SU-DHL-6 (cell line): ENCODE measurements around the gene ARHGAP26.

Experiments used
- H2AFZ ChIP-seq: fragments of 200-600 bp; sonication (generic); 2 replicates; pipeline ENCODE4 v1.6.1; 2014; ENCODE audit warnings: low read depth, mild to moderate bottlenecking, moderate library complexity, mixed read lengths, antibody characterized with exemption, low read length; ENCODE audit not compliant: severe bottlenecking
- H3F3A ChIP-seq: fragments of 200-600 bp; shearing (Covaris generic); 2 replicates; pipeline ENCODE4 v1.6.0; 2016; ENCODE audit warnings: antibody characterized with exemption, mild to moderate bottlenecking; ENCODE audit not compliant: insufficient read depth
- H3K27ac ChIP-seq: fragments of 200-600 bp; sonication (generic); 2 replicates; pipeline ENCODE4 v1.5.1; 2016; ENCODE audit warnings: low read depth, mild to moderate bottlenecking, low read length, moderate library complexity, mixed read lengths
- H3K27me3 ChIP-seq: fragments of 200-600 bp; sonication (generic), shearing (Covaris generic); 2 replicates; pipeline ENCODE4 v1.6.0; 2014; ENCODE audit warnings: mild to moderate bottlenecking, low read length
- H3K36me3 ChIP-seq: fragments of 200-600 bp; sonication (generic); 2 replicates; pipeline ENCODE4 v1.6.1; 2014; ENCODE audit warnings: mild to moderate bottlenecking, low read length, mixed read lengths
- H3K4me2 ChIP-seq: fragments of 300-600, 200-600 bp; shearing (Covaris generic), sonication (generic); 2 replicates; pipeline ENCODE4 v1.6.0; 2014; ENCODE audit warnings: low read length, low read depth, mild to moderate bottlenecking; ENCODE audit not compliant: poor library complexity, severe bottlenecking
- H3K4me3 ChIP-seq: fragments of 200-600 bp; sonication (generic); 2 replicates; pipeline ENCODE4 v1.5.1; 2014; ENCODE audit warnings: antibody characterized with exemption, low read length, mild to moderate bottlenecking, mixed read lengths; ENCODE audit not compliant: insufficient read depth, poor library complexity, severe bottlenecking
- H3K79me2 ChIP-seq: fragments of 200-600 bp; sonication (generic); 2 replicates; pipeline ENCODE4 v1.6.1; 2014; ENCODE audit warnings: mild to moderate bottlenecking, low read length, moderate library complexity; ENCODE audit not compliant: insufficient read depth
- H3K9ac ChIP-seq: fragments of 200-600 bp; sonication (generic); 2 replicates; pipeline ENCODE4 v1.7.0; 2014; ENCODE audit warnings: mild to moderate bottlenecking, low read length
- H3K9me2 ChIP-seq: fragments of 200-600 bp; sonication (generic); replicated peaks from 2 replicates; pipeline ENCODE4 v1.6.1; 2014; ENCODE audit warnings: low read length; ENCODE audit not compliant: insufficient read depth
- H3K9me3 ChIP-seq: fragments of 200-600 bp; sonication (generic); 2 replicates; pipeline ENCODE4 v1.6.1; 2014; ENCODE audit warnings: low read length, mixed read lengths; ENCODE audit not compliant: insufficient read depth
- H4K20me1 ChIP-seq: fragments of 200-600 bp; sonication (generic); 2 replicates; pipeline ENCODE4 v1.6.1; 2014; ENCODE audit warnings: low read depth, mild to moderate bottlenecking, antibody characterized with exemption, low read length, moderate library complexity, mixed read lengths
- EZH2phosphoT487 ChIP-seq: fragments of 200-600 bp; sonication (generic), shearing (Covaris generic); conservative IDR thresholded peaks from 2 replicates; pipeline ENCODE4 v1.6.1; 2018; ENCODE audit warnings: mild to moderate bottlenecking, antibody characterized with exemption, low read length, moderate library complexity, mixed read lengths
- TF ChIP-seq, protein P1 (sequence below): fragments of 200-600 bp; sonication (generic); IDR thresholded peaks from one replicate; pipeline ENCODE4 v1.5.1; 2017; ENCODE audit warnings: antibody characterized with exemption, mild to moderate bottlenecking, low read length, moderate library complexity; ENCODE audit not compliant: insufficient read depth, poor library complexity, severe bottlenecking

The ARHGAP26 gene

DNA sequence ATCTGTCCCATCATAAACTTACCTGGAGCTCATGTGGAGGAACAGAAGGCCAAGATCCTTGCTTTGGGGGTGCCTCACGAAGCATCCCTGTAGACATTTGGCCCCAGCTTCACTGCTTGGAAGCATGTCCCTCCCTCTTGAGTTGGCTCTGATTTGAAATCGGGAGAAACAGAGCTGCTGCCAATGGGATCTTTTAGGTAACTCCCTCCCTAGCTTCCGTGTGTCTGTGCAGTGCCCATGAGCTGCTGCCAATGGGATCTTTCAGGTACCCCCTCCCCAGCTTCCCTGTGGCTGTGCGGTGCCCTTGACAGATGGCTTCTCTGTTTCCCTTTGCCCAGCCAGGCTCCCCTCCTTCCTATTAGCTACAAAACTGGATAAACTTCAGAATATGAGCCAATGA lies 455.3 kb downstream of the ARHGAP26 start:
- H3K9me3 ChIP-seq: no peaks in the 10 kb centered on the region
- no peaks in the 10 kb centered on the region for H4K20me1 ChIP-seq
- H3K4me3 ChIP-seq: no peak overlapping the region
- no peak for TF ChIP-seq EZH2phosphoT487
- TF ChIP-seq, protein P1, sequence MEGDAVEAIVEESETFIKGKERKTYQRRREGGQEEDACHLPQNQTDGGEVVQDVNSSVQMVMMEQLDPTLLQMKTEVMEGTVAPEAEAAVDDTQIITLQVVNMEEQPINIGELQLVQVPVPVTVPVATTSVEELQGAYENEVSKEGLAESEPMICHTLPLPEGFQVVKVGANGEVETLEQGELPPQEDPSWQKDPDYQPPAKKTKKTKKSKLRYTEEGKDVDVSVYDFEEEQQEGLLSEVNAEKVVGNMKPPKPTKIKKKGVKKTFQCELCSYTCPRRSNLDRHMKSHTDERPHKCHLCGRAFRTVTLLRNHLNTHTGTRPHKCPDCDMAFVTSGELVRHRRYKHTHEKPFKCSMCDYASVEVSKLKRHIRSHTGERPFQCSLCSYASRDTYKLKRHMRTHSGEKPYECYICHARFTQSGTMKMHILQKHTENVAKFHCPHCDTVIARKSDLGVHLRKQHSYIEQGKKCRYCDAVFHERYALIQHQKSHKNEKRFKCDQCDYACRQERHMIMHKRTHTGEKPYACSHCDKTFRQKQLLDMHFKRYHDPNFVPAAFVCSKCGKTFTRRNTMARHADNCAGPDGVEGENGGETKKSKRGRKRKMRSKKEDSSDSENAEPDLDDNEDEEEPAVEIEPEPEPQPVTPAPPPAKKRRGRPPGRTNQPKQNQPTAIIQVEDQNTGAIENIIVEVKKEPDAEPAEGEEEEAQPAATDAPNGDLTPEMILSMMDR: no peak
- H3K36me3 ChIP-seq: no peaks in the 10 kb centered on the region
- H3F3A ChIP-seq: no peaks in the 10 kb centered on the region
- H3K27me3 ChIP-seq: no peaks in the 10 kb centered on the region
- no peaks in the 10 kb centered on the region for H3K79me2 ChIP-seq
- H3K27ac ChIP-seq: no peak overlapping the region
- no peak overlapping the region for H2AFZ ChIP-seq
- no peak overlapping the region for H3K4me2 ChIP-seq
- no peaks in the 10 kb centered on the region for H3K9me2 ChIP-seq
- H3K9ac ChIP-seq: no peak overlapping the region

DNA sequence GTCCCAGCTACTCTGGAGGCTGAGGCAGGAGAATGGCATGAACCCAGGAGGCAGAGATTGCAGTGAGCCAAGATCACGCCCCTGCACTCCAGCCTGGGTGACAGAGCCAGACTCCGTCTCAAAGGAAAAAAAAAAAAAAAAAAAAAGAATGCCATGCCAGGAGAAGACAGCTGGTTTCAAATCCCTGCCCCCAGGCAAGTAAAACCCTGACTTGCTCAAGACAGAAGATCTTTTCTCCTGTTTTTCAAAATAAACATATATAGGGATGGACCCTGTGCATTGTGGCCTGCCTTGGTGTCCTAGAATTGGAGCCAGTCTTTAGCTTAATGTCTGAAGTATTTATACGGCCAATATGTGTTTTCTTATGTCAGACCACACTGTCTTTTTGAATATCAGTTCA lies 456.2 kb downstream of the ARHGAP26 start:
- Histone ChIP-seq H3K9me3 (no peaks in the 10 kb centered on the region), H3K9me2 (no peaks in the 10 kb centered on the region), H3K4me2 (no peak overlapping the region), H3K4me3 (no peak overlapping the region), H3K9ac (no peak overlapping the region), H3K36me3 (no peaks in the 10 kb centered on the region), H3K27ac (no peak overlapping the region), H4K20me1 (no peaks in the 10 kb centered on the region), H3K79me2 (no peaks in the 10 kb centered on the region), H3K27me3 (no peaks in the 10 kb centered on the region), H2AFZ (no peak overlapping the region), H3F3A (no peaks in the 10 kb centered on the region)
- TF ChIP-seq EZH2phosphoT487: no peak
- TF ChIP-seq, protein P1: no peak

DNA sequence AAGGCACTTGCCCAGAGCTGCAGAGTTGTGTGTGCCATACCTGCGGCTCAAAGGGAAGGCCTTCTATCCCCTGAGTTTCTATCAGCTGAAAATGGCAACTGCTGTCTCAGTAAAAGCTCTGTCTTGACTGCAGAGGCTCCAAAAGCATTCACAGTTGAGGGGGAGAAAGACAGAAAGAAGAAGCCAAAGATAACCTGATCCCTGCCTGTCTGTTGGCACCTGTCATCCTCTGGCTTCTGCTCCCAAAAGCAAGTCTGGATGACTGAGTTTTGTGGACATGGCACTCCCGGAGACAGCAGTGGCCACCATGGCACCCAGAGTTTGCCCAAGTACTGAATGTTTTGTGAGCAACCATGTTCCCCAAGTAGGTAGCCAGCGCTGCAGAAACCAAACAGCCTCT lies 456.7 kb downstream of the ARHGAP26 start:
- Histone ChIP-seq H3K9ac (no peak overlapping the region), H3K9me2 (no peaks in the 10 kb centered on the region), H4K20me1 (no peaks in the 10 kb centered on the region), H3K4me2 (no peak overlapping the region), H2AFZ (no peak overlapping the region), H3K9me3 (no peaks in the 10 kb centered on the region), H3K4me3 (no peak overlapping the region), H3K79me2 (no peaks in the 10 kb centered on the region), H3K36me3 (no peaks in the 10 kb centered on the region), H3K27ac (no peak overlapping the region), H3K27me3 (no peaks in the 10 kb centered on the region), H3F3A (no peaks in the 10 kb centered on the region)
- no peak for TF ChIP-seq EZH2phosphoT487
- TF ChIP-seq, protein P1: no peak
